Occipital lobe (tissue), 2 donors: ENCODE data around the gene RALGAPA1. TPM values are rescaled to one million over a fixed set of nuclear protein-coding genes. Genes with fewer than 3 reads are reported as not detected.
A peak's percentile ranks its signal among the peaks of the same experiment; 100 is the strongest.

Experiments
- DNase-seq: peaks from one replicate; lab custom pipeline; 2025; lab: John Stamatoyannopoulos, UW
- total RNA-seq: library from RNA; depleted of rRNA; stranded (reverse); fragments of >200 nt; gene quantifications from one replicate; pipeline ENCODE4 v1.2.3, GENCODE V29; 2014

Gene RALGAPA1
- total RNA-seq, 1 donor from 2014 or later, result 211 TPM

DNA sequence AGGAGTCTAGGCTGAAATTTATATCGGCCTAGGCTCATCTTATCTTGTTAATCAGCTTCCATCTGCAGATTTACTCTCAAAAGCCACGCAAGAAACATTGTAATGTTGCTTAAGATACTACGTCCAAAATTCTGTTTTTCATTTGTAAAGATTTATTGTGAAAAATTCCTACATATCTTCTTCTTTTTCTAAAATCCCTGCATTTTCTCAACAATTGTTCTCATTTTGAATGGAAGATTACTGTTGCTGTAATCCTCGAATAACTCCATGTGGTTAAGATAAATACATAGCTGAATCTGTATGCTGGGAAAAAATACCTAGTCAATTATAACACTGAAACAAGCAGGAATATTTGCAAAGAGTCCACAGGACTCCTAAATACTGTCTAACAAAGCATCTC lies 259.5 kb downstream of the RALGAPA1 start:
- no peak for DNase-seq

DNA sequence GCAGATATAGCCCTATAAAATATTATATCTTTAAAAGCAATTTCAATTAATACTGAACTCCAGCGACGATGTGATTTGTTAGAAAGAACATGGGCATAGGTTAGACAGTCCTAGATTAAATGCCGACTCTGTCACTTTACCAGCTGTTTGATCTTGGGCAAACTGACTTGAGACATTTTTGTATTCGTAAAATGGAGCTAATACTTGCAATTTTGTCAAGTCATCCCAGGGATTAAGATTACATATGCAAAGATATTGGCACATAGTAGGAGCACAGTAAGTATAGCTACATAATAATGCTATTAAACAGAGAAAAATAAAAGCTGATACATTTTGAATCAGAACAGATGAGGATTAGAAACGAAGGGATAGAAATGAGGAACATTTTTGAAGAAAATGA lies 266.1 kb downstream of the RALGAPA1 start:
- no peak for DNase-seq

DNA sequence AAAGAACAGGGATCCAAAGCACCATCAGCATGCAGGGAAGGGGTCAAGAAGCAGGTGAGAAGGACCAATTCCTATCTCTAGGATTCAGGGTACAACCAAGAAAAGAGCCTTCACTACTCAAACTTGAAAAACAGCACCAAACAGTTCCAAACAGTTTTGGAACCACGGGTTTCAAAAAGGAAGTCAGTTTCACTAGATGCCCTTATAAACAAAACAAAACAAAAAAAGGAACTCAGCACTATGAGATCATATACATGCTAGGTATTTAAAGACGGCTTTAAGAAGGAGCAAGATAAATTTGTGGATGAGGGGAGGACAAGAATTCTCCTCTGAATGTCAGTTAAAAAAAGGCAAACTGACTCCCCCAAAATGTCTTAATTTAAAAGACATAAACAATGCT lies 269.1 kb downstream of the RALGAPA1 start:
- no peak for DNase-seq

GRCh38 chr14:35535483-35536112 lies 273.5 kb downstream of the RALGAPA1 start:
- DNase-seq, result peak; percentile 13

- peak; percentile 36 for DNase-seq
Measured at GRCh38 chr14:35534873-35535482, 274.1 kb downstream of the RALGAPA1 start.

- DNase-seq, result no peak
Measured at GRCh38 chr14:35534208-35534872, 274.8 kb downstream of the RALGAPA1 start.

- peak; percentile 64 for DNase-seq
Measured at GRCh38 chr14:35533357-35534207, 275.5 kb downstream of the RALGAPA1 start, which contains the start of gene INSM2. Gene INSM2, plus strand, starts transcription at chr14:35534164. Its CDS starts 89 bp downstream, at chr14:35534253.

- no peak for DNase-seq
Measured at GRCh38 chr14:35532783-35533356, 276.2 kb downstream of the RALGAPA1 start.

DNA sequence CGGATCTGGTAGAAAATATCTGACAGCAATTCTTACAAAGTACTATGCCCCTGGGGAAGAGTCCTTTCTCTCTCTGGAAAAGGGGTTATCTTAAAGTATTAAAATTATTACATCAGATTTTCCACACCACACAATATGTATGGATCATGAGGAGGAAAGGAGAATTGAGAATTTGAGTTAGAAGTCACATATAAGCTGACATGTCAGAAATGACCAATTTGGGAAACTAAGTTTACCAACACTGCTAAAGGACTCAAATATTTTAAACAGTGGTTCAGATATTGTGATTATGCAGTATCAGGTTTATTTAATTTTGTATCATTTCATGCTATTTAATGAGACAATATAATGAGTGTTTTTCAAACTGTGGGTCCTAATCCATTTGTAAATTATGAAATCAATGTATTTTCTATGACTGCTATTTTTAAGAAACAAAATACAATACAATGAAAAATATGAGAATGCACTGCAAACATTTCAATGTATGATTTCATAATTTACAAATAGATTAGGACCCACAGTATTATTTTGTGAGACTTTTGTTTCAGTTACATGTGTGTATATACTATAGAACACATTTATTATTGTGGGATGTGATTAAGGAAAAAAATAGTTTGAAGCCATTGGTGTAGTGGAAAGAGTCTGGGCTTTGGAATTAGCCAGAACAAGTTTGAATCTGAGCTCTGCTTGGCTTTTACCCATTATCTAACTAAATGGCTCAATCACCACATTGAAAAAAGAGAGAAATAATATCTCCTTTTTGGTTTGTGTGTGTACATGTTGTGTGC lies 276.9 kb downstream of the RALGAPA1 start:
- DNase-seq, result no peak

DNA sequence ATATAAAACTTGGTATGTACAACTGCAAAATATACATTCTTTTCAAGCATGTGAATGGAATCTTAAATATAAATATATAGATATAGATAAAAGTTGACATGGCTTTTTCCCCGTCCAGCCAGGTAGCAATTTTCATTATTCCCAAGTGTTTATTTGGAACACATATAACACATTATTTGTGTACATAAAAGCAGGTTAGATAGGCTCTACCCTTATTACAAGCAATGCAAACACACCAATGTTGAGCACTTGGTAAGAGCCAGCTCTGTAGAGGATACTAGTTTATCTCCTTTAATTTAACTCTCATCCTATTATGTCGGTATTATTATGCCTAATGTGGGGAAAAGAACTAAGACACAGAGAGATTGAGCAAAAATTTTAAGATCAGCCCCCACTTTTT lies 282.1 kb downstream of the RALGAPA1 start:
- no peak for DNase-seq

- no peak for DNase-seq
Measured at GRCh38 chr14:35525695-35526094, 283.4 kb downstream of the RALGAPA1 start.

DNA sequence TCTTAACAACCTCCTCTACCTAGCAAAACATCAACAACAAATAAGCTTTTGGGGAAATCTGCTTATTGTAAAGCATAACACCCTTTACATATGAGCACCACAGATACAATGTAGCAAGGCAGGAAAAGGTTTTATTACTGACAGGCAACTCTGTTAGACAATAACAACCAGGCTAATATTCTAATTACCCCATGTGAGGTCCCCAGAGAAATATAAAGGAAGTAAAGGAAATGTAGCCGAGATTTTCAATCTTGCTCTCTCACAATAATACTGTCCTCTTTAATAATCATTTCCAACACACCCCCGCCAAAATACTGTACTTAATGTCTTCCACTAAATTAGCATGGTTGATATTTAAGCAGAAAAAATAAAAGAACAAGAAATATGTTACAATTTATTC lies 289.1 kb downstream of the RALGAPA1 start:
- no peak for DNase-seq

GRCh38 chr14:35515916-35516315 lies 293.2 kb downstream of the RALGAPA1 start:
- DNase-seq, result no peak

- no peak for DNase-seq
Measured at GRCh38 chr14:35512765-35513164, 296.3 kb downstream of the RALGAPA1 start.

DNA sequence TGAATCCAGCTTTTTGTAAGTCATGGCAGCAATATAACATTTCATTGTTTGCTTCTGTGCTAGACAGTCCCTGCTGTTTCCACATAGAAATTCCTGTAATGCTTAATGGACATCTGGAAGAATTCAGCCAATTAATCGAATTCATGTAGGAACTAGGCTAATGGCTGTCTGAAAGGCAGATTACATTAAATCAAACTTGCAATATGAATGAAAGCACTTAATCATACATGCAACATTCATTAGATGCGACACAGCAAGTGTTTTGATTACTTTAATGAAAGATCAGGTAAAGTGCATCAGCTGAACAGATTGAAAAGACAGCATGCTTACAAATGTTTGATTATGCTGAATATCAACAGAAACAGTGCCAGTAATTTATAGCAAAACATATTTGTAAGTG lies 299.2 kb downstream of the RALGAPA1 start:
- DNase-seq, result no peak

DNA sequence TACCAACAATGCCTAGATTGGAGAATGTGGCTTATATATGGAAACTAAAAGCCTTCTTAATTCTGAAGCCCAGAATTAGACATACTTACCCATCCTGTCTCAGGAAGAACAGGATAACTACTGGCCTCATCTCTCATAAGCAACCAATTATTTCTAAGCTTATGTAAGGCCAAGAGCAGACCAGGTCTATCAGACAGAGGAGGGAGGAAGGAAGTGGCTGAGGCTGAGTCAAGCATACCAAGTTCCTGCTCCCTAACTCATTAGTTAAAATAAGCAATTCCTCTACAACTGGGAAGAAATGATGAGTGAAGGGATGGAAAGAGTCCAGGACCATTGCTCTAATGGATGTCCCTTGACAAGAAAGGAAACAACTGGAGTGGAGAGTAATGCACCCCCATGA lies 302.2 kb downstream of the RALGAPA1 start:
- no peak for DNase-seq

DNA sequence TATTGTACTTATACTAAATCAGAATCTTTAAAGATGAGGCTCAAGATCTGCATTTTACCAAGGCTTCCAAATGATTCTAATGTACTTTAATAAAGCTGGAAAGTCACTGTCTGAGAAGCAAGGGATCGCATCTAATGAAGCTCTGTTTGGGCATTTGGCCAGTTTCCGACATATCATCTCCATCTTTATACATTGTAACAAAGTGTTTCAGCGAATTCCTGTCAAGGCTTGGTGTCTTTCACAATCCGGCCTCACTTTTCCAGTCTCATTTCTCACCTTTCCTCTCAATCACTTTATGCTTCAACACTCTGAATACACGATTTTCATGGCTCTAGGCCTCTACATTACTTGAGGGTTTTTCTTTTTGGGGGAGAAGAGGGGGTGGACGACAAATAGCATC lies 302.6 kb downstream of the RALGAPA1 start:
- DNase-seq, result no peak

DNA sequence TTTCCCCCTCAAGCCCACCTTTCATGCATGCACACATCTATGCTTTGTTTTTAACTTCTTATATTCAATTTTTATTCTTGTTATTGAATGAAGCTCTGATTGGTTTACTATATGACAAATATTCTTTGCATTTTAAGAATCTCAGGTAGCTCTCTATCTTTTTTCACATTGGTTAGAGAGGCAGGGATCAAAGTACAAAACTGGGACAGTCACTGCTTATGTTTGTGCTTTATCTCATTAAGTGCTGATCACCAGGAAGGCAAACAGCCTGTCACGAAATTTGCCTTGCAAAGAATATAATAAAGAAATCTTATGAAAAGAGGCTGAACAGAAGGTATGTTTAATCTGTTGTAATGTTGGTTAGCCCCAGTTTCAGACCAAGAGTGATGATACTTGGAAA lies 304.8 kb downstream of the RALGAPA1 start:
- DNase-seq, result no peak

GRCh38 chr14:35503646-35504045 lies 305.4 kb downstream of the RALGAPA1 start:
- no peak for DNase-seq

- DNase-seq, result no peak
Measured at GRCh38 chr14:35499180-35499579, 309.9 kb downstream of the RALGAPA1 start.

DNA sequence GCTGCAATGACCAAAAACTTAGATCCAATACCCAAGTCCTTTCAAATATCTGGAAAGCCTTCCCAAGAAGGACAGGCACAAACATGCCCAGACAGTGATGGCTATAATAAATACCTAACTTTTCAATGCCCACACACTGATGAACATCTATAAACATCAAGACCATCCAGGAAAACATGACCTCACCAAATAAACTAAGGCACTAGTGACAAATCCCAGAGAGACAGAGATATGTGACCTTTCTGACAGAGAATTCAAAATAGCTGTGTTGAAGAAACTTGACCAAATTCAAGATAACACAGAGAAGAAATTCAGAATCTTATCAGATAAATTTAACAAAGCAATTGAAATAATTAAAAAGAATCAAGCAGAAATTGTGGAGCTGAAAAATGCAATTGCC lies 313.8 kb downstream of the RALGAPA1 start:
- no peak for DNase-seq
